CD4-positive, alpha-beta T cell treated with Interleukin-4 for 4 hours (primary cell): Measurements from ENCODE around the gene KCTD15.

ENCODE experiments used
- DNase-seq: peaks from one replicate; pipeline ENCODE4 v3.0.0-alpha.2; 2020

The KCTD15 gene

DNA sequence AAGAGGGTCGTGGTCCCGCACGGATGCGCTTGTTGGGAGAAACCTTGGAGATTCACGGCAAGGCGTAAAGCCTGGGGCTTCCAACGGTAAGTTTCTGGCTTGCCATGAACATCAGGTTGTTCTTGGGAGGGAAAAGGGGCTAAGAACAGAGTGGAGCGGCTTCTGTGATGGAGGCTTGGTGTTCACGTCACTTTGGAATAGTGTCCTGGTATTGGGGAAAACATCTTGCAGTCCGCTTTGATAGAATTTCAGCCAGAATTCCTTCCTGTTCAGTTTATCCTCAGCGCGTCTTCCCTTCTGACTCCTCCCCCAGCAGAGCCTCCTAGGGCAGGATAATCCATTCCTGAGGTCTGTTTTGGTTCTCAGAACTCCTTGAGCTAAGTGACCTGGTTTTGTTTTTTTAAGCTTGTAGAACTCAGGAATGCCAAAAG, 2.0 kb downstream of the KCTD15 start:
- DNase-seq: no peak

DNA sequence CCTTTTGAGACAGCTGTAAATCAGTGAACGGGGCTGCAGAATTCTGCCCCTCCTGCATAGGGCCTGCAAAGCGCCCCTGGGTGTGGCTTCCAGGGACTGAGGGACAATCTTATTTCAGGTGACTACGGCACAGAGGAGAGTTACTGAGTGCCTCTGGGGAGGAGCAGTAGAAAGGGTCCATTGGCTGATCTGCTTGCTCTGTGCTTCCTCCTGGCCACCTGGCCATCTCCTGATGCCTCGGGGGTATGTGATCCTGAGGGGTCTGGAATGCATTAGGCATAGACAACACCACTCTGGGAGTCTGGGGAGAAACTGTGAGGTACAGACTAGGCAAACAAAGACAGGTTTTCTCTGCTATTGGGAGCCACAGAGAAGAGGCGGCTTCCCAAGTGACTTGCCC, 2.8 kb downstream of the KCTD15 start:
- DNase-seq: no peak

DNA sequence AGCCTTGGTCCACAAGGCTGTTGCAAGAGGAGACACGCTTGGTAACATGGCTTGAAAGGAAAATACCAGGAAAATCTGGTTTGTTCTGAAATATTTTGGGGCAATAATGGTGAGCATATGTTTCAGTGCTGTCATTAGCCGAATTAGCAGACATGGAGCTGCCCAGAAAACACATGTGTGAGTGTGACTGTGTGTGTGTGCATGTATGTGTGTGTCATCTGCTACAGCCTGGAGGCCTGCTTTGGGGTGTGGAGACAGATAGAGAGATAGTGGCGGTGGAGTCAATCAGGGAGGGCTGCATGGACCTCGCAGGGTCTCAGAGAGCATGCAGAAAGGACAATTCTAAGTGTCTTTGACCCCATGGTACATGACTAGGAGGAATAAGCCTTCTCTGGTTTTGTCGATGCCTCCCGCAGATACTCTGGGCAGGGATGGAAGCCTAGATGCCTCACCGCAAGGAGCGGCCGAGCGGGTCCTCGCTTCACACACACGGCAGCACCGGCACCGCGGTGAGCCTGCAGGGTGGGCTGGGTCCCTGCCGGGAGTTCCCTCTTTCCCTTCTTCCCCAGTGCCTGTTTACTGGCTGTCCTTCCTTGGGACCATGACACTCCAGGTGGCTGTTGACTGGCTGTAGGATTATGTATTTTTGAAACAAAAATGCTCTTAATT, 3.5 kb downstream of the KCTD15 start:
- no peak for DNase-seq

DNA sequence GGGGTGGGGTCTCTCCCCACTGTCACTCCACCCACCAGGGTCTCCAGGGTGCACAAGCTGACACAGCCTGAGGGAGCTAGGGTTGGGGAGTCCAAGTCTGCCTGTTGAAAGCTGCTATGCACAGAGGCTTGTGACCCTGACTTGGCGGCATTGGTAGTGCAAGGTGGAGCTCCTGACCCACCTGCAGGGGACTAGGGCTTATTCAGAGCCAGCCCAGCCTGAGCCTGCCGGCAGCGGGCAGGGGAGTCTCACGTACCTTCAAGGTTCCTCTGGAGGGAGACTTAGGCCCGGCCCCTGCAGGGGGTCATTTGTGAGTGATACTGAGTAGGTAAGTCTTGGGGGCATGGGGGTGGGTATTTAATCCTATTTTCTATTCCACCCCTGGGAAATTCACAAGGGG, 4.7 kb downstream of the KCTD15 start:
- no peak for DNase-seq

DNA sequence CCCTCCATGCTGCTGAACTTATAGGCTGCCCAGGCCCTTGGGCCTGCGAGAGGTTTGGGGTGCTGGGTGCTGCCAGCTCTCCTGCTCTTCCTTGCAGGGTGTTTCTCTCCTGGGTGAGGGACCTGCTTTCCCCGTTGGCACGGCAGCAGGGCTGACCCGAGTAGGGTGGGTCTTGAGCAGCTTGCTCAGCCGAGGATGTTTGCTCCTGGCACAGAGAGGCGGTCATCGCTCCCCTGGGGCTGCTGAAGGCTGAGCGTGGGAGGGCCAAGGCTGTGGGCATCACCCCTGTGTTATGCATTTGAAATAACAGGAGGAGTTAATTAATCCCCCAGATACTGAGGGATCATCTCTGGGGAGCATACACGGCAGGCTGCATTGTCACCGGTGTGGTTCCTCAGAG, 5.3 kb downstream of the KCTD15 start:
- DNase-seq: no peak

DNA sequence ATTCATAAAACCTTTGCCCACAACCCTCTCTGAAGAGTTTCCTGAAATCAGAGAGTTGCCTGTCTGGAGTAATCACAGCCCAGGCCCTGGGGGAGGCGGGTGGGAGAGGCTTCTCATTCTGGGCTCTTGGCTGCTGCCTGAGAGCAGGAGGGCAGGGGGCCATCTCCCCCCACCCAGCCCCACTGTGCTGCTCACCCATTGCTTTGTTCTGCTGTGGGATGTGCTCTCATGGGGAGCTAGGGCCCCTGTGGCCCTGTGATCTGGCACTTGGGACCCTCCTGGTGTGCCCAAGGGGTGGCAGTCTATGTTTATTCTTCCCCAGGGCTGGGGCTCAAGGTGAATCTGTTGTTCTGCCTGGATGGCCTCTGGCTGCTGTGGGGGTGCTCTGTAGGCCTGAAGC, 6.1 kb downstream of the KCTD15 start:
- no peak for DNase-seq

DNA sequence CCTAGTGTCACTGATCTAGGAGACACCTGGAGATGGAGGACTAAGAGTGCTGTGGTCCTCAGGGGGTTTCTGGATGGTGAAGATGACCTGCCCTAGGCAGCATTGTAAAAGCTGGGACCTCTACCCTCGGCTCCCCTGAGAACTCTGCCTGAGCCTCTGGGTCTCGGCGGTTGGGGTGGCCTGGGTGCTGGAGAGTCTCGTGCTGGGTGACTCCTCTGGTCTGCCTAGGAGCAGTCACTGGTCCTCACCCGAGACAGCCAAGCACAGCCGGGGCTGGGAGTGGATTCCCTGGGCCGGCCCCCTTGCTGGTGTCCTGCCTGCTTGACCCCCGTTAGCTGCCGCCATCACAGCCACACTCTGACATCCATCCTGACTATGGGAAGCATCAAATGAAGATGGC, 6.7 kb downstream of the KCTD15 start:
- no peak for DNase-seq

DNA sequence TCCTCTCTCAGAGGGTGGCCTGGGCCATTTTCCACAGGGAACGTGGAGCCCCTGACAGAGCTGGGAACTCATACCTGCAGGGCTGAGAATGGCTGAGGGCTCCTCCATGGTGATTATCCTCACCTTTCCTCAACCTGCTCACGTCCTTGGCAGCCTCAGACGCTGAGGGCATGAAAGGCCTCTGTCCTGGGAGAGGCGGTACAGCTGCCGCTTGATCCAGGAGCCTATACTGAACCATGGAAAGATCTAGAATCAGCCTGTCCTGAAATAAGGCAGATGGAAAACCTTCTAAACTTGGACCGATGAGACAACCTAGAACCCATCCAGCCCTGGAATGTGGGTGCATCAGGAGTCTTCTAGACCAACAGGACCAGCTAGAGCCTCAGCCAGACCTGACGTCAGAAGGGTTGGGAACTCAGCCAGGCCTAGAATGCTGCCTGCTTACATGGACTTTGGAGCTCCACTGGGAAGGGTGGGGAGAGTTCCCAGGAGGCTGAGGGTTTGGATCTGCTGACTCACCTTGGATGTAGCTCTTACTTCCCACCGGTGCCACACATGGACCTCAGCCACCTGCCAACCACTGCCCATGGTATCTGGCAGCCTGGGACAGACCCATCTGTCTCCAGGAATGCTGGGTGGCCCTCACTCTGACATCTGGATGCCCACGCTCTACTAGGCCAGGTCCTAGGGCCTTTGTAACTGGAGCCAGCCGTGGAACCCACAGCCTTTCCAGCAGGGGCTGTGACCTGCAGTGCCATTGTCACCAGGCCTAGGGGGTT, 7.5 kb downstream of the KCTD15 start:
- DNase-seq: no peak

DNA sequence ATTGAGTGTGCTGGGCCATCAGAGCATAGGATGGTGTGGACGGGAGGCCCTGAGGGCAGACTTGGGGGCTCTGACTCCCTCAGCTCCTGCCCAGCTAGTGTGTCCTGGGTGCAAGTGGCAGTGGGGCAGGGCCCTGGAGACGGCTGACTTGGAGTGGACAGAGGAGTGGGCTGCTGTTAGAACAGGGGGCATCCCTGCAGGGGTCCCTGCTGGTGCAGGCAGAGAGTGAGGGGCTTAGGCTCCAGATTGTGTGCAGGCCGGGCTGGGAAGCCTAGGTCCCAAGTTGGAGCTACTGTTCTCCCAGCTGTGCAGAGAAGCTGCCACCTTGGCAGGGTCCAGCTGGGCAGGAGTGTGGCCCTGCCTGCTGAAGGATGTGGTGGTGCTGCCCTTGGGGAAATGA, 8.6 kb downstream of the KCTD15 start:
- DNase-seq: no peak

DNA sequence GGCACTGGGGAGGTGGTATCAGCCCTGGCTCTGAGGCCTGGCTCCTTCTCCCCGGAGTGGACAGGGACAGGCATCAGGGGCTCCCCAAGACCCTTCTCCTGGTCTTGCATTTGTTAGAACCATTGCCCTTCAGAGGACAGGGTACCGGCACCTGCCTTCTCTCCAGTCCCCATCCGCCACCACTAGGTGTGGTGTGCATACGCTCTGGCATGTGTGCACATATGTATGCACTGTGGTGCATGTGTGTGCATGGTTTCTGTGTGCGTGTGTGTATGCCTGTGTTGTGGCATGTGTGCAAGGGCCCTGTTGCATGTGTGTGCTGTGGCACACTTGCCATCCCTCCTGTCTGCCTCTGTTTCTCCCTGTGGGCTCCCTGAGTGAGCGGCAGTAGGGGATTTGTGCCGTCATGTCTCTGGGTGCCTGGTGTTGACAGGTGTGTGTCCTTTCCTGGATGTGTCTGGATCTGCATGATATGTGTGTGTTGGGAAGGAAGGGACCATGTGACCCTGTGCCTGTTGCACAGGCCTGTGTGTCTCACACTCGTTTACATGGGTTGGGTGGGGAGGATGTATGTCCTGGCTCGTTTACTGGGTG, 9.3 kb downstream of the KCTD15 start:
- DNase-seq: no peak

DNA sequence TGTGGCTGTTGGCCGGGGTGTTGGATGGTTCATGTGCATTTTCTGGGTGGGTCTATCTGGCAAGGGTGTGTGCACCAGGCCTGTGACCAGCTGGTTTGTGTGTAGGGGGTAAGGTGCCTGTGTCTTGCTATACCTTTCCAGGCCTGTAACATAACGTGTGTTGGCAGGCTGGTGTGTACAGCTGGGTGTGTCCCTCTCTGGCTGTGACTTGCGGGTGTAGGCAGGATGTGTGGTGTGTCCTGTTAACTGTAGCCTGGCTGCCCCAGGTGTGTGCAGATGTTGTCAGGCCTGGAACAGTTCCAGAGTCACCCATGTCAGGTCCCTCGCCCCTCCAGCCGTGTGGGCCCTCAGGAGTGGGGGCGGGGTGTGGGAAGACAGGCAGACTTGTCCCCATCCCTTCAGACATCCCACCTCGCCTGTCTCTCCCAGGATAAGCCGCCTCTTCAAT, 9.8 kb downstream of the KCTD15 start:
- no peak for DNase-seq

DNA sequence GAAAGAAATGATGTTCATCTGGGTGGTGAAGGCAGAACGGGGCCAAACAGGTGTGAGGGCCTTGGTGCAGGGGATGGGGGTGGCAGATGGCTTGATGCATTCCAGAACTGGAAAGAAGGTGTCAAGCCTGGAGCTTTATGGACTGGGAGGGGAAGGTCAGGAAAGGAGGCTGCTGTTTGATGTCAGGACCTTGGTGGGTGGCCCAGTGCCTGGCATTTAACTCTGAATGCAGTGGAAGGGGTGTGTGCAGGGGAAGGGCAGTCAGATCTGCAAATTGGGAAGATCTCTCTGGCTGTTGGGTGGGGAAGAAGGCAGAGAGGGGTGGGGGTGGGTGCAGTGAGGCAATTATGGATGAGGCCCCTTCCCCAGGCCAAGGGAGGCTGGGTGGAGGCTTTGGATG, 11.7 kb downstream of the KCTD15 start:
- no peak for DNase-seq

DNA sequence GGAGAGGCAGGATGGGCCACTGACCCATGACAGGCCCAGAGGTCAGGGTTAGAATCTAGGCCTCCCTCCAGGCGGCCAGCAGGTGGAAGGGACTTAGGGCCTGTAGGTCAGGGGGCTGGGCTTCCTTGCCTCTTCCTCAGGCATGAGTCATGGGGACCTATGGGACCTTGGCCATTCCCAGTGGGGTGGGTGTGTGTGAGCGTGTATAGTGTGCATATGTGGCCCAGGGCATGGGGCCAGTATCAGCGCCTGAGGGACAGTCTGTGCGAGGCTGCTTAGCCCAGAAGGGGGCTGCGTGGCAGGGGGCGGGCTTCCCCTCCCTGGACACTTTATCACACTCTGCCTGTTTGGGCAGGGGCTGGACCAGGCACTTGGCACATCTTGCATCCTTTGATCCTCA, 13.3 kb downstream of the KCTD15 start:
- no peak for DNase-seq

DNA sequence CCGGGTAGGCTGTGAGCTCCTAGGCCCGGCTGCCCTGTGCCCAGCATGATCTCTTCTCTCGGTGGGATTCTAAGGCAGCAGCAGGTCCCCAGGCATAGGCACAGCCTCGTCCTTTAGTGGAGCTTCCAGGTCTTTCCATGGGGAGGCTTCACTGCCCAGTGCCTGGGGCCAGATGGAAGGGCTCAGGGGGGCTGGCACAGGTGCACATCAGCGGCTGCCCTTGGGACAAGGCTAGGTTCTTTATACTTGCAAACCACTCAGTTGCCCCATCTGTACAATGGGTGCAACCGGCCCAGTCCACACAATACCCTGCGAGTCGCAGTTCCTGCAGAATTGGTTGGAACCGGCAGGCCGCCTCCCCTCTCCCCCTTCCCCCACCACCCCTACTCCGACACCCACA, 14.2 kb downstream of the KCTD15 start:
- no peak for DNase-seq

DNA sequence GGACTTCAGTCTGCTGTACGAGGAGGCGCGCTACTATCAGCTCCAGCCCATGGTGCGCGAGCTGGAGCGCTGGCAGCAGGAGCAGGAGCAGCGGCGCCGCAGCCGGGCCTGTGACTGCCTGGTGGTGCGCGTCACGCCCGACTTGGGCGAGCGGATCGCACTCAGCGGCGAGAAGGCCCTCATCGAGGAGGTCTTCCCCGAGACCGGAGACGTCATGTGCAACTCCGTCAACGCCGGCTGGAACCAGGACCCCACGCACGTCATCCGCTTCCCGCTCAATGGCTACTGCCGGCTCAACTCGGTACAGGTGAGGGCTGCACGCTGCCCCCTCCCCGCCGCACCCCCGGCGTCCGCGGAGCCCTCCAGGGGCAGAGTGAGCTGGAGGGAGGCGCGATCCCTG, 14.6 kb downstream of the KCTD15 start:
- DNase-seq: no peak

DNA sequence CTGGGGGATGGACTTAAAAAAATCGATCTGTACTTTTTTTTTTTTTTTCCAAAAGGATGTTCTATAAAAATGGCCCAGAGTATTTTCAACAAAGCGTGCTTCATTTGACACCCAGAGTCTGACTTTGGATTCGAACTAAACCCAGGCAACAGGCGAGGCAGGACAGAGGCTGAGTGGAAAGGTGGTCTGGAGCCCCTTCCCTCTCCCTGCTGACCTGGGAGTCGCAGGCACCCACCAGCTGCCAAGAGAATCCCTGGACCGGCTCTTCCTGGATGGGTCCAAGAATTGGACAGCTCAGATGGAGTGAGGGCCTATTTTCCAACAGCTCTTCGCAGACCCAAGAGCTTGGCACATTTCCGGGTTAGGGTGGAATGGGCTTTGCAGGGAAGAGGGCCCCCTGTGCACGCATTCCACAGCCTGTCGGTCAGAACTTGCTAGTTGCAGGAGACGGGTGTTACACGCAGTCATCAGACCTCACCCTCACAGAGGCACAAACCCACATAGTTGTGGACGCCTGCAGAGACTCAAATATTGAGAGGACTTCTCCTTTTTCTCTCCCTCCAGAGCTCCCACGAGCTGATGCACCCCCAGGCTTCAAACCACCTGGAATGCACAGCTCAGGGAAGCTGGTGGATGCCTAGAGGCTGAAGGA, 15.2 kb downstream of the KCTD15 start:
- DNase-seq: no peak

DNA sequence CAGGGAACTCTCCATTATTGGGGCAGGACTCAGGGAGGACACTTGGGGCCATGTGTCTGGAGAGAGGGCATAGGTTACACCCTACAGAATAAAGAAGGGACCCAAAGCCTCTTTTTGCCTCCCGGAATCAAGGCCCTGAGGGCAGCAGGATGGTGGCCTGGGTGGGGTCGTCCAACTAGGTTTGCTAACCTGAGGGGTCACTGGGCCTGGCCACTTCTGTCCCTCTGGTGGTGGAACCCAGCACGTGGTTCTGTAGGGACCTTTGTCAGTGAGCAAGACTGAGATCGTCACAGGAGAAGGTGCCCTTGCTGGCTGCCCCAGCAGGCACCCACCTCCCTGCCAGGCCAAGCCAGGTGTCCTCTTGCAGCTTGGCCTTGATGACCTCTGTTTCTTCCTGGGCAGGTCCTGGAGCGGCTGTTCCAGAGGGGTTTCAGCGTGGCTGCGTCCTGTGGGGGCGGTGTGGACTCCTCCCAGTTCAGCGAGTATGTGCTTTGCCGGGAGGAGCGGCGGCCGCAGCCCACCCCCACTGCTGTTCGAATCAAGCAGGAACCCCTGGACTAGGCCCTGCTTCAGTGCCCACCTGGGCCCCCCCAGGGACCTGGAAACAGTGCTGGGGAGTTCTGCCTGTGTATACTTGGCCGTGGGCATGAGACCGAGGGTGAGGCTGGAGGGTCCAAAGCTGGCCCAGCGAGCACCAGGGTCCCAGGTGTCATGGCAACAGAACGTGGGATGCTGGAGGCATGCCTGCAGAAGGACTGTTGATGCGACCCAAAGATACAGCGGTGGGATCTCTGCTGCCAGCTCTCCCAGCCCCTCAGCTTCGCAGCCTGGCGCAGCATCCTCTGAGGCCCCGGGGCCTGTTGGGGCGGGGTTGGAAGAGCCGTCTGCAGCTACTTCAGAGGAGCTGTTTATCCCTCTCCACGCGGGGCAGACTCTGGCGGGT, 16.0 kb downstream of the KCTD15 start:
- DNase-seq: no peak

DNA sequence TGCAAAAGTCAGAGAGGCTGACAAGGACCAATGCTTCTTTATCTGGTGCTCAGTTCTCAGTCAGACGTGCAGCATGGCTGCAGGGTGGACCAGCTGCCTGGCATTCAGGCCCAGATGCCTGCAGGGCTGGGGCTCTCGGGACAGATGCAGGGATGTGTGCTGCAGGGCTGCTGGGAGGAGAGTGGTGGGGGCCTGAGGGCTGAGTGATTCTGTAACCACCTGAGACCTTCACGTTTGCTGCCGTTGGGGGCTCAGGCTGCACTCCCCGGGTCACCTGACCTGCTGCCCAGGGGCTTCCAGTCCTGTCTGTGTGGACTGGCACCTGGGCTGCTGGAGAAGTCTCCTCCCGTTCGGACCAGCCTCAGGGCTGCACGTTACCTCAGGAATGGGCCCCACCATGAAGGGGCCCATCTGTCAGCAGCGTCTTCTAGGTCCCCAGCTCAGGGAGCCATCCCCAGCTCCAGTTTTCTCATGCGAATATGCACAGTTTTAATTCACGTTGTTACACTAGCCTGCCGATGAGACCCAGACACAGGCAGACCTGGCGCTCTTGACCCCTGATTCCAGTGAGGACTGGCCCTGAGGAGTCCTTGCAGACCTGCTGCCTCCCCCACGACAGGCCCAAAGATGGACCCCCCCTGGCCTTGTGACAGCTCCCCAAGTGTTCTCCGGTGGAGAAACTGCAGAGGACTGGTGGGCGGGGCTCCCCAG, 16.9 kb downstream of the KCTD15 start:
- no peak for DNase-seq

DNA sequence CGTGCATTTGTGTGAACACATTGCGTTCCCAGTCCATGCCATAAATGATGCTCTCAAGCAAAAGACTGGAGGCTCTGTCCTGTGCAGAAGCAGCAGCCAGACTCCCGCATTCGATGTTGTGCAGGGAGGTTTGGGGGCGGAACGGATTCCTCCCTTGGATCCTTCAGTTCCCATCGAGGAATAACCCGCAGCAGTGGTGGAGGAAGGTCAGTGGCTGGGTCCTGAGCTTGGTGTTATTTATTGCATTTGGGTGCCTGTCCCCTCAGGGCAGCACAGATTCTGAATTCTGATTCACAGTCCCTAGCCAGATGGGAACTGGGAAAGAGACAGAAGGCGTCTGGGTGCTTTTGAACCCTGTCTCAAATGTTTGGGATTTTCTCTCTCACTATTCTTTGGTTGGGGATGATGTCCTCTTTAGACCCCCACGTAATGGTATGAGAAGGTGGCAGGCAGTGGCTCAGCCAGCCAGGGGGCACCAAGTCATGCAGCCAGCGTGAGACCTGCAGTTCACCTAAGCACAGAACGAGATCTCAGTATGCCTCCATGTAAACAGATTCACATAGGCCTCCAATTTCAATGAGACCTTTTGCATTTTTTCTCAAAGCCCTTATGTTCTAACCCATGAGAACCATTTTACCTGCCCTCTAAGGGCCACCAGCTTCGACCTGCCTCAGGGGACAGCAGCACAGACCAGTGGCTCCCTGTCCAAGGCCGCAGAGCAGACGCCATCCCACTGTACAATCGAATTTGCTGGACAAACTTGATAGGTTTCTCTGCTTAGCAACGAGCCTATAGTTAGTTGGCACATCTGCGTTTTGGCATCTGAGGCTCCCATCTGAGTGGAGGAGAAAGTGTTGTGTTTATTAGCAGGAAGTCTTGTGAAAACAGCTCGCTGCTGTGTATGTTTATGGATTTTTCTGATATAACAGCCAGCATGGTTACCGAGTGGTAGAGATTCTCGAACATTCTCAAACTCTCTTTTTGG, 17.8 kb downstream of the KCTD15 start:
- DNase-seq: no peak
